ENCODE data around the gene KAZALD1.

KAZALD1 gene

DNA sequence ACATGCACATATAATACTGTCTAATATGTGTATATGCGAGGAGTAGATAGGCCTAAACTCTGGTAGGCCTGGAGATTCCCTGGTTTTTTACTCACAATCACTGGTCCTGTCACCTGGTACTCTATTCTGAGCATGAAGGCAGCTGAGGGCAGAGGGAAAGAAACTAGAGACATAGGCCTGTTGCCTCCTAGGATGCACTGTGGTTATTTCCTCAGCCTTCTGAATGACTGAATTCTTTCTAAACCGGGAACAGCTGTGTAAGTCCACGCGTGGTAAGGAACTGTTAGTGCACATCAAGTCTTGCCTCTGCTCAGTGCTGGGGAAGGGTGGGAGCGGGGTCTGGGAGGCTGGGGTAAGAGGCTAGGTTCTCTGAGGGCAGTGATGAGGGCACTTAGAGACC, 7.7 kb downstream of the KAZALD1 start:
- no peak for DNase-seq

- DNase-seq = no peak
Measured at GRCh38 chr10:101070098-101070497, 8.3 kb downstream of the KAZALD1 start.

- DNase-seq = no peak
Measured at GRCh38 chr10:101071267-101071884, 9.6 kb downstream of the KAZALD1 start.

- DNase-seq = no peak
Measured at GRCh38 chr10:101071885-101072433, 10.2 kb downstream of the KAZALD1 start.

GRCh38 chr10:101072923-101073322, 11.1 kb downstream of the KAZALD1 start:
- no peak for DNase-seq

- DNase-seq = no peak
Measured at GRCh38 chr10:101073631-101074030, 11.8 kb downstream of the KAZALD1 start.

DNA sequence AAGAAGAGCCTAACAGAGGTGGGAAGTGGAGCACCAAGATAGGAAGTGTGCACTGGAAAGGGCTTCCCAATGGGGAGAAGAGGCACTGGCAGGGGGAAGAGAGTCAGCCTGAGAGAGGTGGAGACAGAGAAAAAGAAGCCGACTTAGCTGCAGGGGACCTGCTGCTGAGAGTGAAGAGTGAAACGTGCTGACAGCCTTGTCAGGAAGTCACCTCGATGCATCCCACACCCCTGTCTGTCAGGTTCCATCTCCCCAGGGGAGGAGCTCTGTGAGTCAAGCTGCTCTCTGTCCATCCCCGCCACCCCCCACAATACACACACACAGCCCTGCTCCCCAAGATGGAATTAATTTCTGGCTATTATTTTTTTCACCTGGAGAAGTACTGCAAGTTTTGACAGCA, 14.0 kb downstream of the KAZALD1 start:
- DNase-seq = no peak

DNA sequence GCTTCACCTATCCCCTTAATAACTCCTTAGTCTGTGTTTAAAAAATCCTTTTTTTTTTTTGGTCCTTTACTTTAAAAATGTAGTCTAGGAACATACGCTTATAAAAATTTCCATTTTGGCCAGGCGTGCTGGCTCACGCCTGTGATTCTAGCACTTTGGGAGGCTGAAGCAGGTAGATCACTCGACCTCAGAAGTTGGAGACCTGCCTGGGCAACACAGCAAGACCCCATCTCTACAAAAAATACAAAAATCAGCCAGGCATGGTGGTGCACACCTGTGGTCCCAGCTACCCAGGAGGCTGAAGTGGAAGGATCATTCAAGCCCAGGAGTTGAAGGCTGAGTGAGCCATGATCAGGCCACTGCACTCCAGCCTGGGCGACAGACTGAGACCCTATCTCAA, 14.8 kb downstream of the KAZALD1 start:
- DNase-seq = no peak

- DNase-seq = no peak
Measured at GRCh38 chr10:101079874-101080273, 18.1 kb downstream of the KAZALD1 start.

GRCh38 chr10:101080933-101081931, 19.4 kb downstream of the KAZALD1 start:
- no peak for DNase-seq

GRCh38 chr10:101085846-101086245, 24.1 kb downstream of the KAZALD1 start:
- DNase-seq = no peak

- no peak for DNase-seq
Measured at GRCh38 chr10:101087376-101087775, 25.6 kb downstream of the KAZALD1 start.

DNA sequence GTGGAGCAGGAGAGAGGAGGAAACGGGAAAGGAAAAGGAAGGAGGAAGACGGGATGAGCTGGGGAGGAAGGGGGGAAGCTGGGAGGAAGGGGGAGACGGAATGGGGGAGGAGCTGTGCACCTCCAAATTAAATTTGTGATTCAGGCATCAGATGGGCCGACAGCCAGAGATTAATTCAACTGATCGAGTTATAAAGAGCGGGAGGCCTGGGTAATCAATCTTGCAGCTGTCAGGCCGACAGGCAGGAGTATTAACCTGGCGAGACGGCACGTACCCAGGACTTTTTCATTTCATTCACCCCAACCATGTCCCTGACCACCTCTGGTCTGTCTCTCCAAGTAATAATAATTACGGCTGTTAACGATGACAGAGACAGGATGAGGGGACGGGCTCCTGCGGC, 26.2 kb downstream of the KAZALD1 start:
- no peak for DNase-seq

DNA sequence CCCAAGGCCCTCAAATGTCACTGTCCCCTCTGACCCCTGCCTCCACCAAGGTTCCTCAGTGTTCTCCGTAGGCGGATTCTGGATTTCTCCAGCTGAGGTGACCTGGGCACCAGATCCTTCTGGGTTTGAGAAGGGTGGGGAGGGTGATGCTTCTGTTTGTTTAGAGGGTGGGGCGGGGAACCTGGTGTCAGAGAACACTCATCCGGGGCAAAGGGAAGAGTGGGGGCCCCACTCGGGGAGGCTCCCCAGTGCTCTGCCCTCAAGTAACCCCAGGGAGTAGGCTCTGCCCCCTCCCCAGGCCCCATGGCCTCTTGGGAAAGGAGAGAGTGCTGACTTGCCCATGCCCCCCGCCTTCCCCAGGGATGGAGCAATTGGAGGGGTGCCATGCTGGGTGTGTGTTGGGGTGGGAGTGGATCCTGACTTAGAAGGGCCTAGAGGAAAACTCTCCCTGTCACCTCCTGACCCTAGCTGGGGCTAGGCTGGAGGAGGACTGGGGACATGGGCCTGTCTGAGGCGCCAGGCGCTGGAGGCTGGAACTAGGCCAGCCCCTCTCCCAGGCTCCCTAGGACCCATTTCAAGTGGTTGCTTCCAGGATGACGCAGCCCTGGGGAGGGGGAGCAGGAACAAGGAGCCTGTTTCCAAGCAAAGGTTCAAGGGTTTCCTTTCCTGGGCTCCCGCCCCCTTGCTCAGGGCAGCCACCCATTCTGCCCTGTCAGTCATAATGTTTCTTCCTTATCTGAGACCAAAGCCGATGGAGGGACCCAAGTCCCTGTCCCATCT, 27.9 kb downstream of the KAZALD1 start:
- DNase-seq = no peak

DNA sequence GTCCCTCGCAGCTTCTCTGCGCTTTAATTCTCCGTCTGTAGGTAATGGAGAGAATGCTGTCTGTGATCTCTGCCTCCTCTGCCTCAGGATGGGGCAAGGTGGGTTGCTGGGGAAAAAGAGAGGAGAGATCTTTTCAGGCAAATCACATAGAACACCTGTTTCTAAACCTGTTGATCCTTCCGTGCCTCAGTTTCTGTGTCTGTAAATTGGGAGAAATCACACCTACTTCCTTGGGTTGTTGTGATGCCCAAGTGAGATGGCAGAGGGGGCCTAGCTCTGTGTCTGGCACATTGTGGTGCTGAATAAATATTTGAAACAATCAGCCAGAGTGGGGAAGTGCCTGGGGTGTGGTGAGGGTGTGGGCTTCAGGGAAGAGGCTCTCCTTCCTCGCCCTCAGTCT, 28.8 kb downstream of the KAZALD1 start:
- DNase-seq = no peak

DNA sequence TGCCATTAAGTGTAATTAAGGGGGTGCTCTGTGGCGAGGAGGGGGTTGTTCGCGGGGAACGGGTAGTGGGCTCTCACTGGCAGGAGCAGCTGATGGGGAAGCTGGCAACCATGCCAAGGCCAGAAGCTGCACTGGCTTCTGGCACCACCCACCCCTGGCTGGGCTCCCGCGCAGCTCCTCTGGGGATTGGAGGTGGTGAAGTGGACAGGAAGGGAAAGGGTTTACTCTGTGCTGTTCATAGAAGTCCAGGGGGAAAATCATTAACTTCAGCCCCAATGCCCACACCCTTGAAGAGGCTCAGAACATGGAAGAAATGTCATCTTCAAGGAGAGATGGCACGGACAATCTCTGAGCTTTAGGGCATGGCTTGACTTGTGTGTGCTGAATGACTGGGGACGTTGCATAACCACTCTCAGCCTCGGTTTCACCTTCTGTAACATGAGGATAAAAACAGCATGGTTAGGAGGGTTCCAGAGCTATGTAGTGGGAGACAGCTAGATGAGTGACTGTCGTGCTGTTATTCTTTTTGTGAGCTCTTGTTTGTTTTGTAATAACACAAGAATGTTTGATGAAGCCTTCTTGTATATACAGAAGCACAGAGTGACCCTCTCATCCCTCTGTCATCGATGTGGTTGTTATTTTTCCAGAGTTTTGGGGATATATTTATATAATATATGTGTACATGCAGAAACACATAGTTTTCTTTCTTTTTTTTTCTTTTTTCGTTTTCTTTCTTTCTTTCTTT, 29.9 kb downstream of the KAZALD1 start:
- no peak for DNase-seq

DNA sequence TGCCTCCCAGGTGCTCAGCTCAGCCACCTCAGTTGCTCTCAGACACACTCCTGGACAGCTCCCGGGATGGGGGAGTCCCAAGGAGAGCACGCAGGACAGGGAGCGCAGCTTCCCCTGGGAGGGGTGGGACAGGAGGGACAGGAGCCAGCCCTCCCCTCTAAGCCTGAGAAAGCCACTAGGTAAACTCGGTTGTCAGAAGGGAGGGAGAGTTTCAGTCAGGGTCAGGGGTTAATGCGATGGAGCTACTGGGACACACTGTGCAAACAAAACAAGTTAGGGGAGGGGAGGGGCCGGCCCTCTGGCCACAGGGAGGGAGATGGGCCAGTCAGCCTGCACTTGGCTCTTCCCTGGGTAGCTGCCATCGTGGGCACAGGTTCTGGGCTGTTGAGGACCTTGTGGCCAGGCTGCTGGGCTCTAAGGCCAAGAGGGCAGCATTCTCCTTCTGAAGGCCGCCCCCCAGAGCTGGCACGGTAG, 31.1 kb downstream of the KAZALD1 start:
- no peak for DNase-seq

- DNase-seq = no peak
Measured at GRCh38 chr10:101094121-101094879, 32.5 kb downstream of the KAZALD1 start.

GRCh38 chr10:101095004-101095403, 33.2 kb downstream of the KAZALD1 start:
- no peak for DNase-seq

DNA sequence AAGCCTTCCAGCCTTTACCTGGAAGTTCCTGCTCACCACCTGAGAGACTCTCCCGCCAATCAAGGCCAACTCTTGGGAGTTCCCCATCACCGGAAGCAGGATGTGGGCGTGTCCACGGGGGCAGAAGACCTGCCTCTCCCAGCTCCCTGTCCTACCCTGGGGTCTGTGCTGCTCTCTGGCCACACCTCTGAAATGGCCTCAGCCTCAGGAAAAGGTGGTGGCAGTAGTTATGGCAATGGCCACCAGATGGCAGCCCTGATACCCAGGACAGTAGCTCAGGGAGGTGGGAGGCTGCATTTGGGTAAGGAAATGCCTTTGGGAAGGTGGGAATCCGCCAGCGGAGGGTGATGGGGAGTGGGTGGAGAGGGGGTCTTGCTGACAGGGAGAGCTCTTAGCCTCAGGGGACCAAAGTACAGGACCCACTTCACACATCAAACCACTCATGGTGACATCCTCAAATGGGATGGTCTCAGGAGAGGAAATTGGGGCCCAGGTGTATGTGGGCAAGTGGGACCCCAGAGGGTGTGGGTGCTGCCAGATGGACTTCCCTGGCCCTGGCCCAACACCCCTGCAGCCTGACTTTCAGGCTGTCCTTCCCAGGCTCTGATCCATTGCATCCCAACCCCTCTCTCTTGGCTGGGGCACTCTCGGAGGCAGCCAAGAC, 33.9 kb downstream of the KAZALD1 start:
- peak; percentile 19 to 69 (median 58) for DNase-seq

- DNase-seq = no peak
Measured at GRCh38 chr10:101096378-101096777, 34.6 kb downstream of the KAZALD1 start.
